Dedifferentiated amniotic fluid mesenchymal stem cell (primary cell): ENCODE results near the gene ULK1.
A peak's percentile ranks its signal among the peaks of the same experiment; 100 is the strongest.

Experiments used
- DNase-seq: peaks from one replicate; pipeline ENCODE4 v3.0.0-alpha.2; 2016; ENCODE audit errors: extremely low spot score

ULK1 gene

DNA sequence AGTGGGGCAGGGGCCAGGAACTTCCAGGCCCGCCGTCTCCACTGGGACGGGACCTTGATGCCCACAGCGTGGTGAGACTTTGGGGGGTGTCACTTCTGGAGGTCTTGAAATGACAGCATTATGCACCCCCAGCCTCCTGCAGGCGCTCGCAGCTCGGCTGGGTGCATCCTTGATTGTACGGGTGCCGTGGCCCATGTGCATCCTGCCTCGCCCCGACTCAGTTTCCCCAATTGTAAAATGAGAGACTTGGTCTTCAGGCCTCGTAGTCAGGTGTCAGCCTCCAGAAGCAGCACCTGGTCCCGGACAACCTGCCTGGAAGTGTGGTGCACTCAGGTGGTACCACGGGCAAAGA lies 25.7 kb downstream of the ULK1 start:
- DNase-seq: no peak

DNA sequence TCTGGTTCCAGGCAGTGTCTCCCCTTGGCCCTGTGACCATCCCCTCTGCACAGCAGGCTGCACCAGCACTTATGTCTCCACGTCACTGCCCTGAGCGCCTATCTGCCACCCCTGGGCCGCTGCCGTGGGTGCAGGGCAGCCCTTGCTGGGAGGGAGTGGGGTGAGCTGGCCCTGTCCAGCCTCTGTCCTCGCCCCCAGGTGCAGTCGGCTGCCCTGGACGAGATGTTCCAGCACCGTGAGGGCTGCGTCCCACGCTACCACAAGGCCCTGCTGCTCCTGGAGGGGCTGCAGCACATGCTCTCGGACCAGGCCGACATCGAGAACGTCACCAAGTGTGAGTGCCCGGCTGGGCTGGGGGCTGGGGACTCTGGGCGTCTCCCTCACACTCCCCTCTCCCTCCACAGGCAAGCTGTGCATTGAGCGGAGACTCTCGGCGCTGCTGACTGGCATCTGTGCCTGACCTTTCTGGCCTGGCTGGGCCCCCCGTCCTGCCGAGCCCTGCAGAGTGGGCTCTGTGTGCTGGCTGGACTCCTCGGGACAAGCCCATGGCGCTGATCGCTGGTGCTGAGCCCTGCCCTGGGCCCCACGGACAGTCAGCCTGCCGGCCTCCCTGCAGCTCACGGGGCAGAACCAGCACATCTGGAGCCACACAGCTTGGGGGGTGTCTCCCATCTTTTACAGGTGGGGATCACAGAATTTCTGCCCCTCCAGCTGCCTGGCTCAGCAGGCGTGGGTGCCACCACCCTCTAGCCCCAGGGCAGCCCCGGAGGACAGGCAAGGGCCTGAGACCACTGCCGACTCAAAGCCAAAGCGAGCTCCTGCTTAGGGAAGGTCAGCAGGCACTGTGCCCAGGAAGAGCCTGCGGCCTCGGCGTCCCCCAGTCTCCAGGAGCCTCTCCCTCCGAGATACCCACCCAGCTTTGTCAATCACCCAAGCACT lies 26.7 kb downstream of the ULK1 start:
- DNase-seq: no peak

DNA sequence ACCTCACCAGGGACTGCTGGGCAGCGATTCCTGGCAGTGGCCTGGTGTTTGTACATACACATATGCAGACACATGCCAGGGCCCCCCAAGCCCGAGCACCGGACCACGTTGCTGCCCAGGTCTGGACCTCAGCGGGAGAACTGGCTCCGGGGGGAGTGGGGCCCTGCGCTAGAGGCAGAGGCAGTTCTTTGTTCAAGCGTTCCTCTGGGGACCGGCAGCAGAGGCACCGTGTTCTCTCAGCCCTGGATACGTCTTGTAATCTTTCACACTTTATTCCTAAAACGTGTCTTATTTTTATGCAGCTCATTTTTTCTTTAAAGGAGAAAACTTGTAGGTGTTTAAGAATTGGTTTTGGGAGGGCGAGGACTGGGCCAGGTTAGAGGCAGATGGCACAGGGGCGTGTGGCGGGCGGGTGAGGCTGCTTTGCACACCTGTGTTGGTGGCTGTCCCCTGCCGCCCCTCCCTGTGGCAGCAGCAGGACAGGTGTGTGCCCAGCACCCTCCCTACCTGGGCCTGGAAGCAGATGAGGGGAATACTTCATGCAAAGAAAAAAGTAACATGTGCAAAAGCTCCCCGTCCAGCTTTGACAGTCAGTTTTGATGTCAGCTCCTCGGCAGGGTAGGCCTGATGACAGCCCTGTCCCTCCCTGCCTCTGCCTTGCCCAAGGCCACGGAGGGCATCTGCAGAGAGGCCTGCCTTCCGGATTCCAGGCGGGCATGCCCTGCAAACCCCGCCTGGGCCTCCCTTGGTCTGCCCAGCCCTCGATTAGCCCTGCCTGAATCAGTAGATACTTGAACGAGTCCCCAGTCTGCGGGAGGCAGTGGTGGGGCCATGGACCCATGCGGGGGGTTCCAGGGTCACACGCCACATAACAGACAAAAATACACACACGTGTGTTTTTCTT lies 27.7 kb downstream of the ULK1 start:
- DNase-seq: no peak

DNA sequence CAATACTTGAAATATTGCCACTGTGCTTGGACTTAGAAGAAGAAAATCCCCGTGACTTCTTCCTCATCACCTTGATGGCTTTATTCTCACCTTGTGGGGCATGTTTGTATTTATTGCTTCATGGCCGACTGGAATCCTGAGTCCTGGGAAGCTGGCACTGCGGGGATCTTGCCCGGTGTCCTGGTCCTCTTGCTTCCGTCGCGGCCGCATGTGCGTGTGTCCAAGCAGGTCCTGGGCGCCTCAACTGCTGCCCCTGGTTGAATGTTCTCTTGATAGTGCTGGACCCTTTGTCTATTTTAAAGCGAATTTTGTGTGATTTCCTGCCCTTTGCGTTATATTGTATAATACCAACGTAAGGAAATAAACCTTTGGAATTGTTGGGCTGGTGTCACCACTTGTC lies 28.4 kb downstream of the ULK1 start:
- DNase-seq: no peak

DNA sequence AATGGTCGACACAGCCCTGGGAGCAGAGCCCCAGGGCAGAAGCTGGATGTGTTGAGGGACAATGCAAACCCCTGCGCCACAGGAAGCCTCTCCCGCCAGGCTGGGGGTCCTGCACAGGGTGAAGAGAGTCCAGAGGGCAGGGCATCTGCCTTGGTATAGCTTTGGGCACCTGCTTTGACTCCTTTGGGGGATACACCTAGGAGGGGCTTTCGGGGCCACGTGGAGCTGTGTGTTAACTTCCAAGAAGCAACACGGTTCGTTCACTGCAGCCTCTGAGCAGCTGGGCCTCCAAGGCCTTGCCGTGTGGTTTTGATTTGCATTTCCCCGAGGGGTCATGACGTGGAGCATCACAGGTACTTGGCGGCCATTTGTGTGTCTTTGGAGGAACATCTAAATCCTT lies 28.8 kb downstream of the ULK1 start:
- DNase-seq: no peak

DNA sequence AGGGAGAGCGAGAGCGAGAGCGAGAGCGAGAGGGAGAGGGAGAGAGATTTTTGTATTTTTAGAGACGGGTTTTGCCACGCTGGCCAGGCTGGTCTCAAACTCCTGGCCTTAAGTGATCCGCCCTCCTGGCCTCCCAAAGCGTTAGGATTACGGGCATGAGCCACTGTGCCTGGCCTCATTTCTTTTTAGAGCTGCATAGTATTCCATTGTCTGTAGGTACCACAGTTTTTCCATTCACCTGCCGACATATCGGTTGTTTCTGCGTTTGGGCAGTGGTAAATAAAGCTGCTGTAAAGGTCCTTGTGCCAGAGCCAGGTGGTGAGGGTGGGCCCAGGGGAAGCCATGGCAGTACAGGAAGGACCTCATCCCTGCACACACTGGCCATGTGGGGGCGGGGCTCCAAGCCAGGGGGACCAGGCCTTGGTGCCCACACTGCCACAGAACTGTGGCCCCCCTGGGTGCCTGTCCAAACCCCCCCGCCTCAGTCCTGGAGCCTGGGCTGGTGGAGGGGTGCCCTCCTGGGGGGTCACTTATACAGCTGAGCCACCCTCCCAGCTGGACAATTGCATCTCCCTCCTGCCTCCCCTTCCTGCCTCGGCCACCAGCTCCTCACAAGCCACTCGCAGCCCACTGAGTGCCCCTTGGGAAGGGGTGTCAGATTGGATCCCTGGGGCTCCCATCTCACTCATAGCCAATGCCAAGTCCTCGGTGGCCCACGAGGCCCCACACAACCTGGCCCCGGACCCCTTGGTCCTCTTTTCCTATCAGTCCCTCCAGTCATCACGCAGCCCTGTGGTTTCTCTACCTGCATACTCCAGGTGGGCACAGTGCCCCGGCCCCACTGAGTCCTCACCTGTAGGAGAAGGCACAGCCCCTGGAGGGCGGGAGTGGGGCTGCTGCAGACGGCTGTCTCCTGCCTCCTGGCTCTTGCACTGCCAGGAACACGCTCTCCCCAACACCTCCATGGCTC lies 33.0 kb downstream of the ULK1 start:
- DNase-seq: no peak

DNA sequence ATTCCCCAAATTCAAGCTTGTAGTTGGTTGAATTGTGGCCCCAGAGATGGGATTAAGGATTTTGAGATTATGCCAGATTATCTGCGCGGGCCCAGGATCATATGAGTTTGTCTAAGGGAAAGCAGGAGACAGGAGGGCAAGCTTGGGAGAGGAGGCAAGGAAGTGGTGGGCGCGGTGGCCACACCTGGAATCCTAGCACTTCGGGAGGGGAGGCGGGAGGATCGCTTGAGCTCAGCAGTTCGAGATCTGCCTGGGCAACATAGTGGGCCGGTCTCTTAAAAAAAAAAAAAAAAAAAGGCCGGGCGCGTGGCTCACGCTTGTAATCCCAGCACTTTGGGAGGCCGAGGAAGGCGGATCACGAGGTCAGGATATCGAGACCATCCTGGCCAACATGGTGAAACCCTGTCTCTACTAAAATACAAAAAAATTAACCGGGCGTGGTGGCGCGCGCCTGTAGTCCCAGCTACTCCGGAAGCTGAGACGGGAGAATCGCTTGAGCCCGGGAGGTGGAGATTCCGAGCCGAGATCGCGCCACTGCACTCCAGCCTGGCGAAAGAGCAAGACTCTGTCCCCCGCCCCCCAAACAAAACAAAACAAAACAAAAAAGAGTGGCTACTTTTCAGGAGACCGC lies 33.8 kb downstream of the ULK1 start:
- DNase-seq: no peak

DNA sequence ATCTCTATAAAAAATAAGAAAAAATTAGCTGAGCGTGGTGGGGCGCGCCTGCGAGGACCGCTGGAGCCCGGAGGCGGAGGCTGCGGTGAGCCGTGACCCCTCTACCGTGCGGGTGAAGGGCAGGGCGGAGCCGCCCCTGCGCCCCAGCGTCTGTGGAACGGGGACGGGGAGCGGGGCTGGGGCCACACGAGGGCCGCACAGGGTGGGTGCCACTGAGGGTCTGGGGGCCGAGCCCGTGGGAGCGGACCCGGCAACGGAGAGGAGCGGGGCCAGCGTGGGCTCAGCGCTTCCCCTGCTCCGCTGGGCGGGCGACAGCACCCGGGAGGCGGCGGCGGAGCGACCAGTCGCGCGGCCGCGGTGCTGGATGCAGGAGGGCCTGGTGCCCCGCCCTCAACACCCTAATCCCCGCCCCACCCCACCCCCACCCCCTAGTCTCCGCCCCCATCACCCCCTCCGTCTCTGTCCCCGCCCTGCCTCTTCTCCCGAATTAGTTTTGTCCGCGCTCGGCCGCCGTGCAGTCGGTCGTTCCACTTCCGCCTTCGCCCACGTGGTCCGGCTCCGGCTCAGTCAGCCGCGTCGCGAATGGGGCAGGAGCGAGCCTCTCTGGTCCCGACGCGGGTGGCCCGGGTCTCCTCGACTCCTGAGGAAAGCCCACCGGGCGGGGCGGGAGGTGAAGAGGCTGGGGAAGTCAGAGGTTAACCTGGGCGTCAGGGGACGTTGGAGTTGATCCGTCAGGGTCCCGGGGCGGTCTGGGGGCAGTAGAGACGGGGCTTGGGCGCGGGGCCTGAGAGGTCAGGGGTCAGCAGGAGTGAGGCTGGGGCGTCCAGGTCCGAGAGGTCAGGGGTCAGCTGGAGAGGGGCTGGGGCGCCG lies 34.5 kb downstream of the ULK1 start, which contains the start of gene PUS1:
Gene PUS1 (plus strand): TSS at position 566 of the 870 bp plus-strand sequence. CDS start 447 bp downstream, outside the sequence.
- DNase-seq: peak; percentile 88

DNA sequence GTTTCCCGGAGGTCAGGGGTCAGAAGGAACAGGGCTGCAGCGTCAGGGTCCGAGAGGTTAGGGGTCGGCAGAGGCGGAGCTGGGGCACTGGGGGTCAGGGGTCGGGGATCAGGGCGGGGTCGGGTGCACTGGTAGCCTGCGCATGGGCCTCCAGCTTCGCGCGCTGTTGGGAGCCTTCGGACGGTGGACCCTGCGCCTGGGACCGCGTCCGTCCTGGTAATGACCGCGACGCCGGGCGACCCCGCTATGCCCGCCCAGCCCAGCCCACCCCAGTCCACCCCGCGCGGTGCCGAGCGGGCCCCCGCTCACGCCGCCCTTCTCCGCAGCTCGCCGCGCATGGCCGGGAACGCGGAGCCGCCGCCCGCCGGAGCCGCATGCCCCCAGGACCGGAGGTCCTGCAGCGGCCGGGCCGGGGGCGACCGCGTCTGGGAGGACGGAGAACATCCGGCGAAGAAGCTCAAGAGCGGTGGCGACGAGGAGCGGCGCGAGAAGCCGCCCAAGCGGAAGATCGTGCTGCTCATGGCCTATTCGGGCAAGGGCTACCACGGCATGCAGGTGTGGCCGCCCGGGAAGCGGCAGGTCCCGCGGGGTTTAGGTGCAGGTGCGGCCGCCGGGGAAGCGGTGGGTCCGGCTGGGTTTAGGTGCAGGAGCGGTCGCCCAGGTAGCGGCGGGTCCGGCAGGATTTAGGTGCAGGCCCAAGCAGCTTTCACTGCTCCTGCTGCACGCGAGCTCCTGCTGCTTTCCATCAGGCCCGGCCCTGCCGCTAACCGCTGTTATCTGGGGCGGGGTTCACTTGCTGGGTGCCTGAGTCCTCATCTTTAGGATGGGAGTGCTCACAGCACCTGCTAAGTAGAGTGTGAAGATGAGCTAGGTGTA lies 35.4 kb downstream of the ULK1 start:
- DNase-seq: no peak

DNA sequence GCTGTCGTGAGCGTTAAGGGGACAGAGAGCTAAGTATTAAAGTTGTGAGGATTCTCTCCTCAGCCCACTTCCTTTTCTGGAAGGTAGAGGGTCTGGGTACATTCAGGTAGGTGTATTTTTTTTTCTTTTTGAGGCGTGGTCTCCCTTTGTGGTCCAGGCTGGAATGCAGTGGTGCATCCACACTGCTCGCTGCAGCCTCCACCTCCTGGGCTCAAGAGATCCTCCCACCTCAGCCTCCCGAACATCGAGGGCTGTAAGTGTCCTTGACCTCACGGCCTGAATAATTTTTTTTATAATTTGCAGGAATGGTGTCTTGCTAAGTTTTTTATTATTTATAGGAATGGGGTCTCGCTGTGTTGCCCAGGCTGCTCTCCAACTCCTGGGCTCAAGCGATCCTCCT lies 36.1 kb downstream of the ULK1 start:
- no peak for DNase-seq

DNA sequence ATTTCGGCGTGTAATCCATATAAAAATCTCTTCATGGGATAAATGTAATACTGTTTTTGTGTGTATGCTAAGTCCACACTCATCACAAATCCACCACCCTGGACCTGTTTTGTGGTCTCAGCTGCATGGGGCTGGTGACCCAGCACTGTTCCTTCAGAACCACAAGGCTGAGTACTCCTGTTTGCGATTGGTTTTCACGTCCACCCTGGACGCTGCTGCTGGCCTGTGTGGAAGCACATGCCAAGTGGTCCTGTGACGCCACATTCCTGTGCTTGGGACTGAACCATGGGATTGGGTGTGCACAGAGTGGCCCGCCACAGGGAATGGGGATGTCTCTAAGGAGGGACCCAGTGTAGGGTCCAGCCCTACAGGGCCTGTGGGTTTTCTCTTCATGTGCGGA lies 39.0 kb downstream of the ULK1 start:
- DNase-seq: no peak

DNA sequence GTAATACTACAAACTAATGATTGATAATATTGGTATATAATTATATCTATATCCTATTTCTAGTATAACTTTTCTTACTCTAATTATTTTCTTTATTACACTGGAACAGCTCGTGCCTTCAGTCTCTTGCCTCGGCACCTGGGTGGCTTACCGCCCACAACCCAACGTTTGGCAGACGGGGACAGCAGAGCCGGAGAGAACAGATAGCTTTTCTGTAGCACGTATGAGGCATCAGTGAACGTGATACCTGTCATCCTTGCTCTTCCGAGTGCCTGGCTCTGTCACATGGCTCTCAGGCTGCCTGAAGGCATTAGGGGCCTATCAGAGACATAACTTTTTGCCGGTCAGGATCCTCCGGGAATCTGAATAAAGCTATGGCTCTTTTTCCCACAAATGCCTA lies 40.1 kb downstream of the ULK1 start:
- DNase-seq: no peak

DNA sequence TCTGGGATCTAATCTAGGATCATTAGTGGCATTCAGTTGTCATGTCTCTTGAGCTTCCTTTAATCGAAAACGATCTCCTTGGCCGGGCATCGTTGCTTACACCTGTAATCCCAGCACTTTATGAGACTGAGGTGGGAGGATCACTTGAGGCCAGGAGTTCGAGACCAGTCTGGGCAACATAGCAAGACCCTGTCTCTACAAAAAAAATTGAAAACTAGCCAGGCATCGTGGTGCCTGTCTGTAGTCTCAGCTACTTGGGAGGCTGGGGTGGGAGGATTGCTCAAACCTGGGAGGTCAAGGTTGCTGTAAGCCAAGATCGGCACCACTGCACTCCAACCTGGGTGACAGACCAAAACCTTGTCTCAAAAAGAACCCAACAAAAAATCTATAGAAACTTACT lies 43.7 kb downstream of the ULK1 start:
- no peak for DNase-seq

DNA sequence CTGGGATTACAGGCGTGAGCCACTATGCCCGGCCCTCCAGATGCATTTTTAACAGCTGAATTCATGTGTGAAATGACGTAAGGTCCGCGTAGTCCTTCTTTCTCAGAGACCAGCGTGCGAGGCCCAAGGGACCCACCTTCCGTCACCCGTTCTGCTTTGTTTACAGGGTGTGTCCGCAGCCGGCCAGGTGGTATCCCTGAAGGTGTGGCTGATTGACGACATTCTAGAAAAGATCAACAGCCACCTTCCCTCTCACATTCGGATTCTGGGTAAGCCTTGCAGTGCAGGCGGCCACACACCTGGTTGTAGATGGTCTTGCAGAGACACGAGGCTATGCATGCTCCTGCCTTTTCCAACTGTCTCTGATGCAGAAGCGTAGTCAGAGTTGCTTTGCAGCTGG lies 44.6 kb downstream of the ULK1 start:
- no peak for DNase-seq

DNA sequence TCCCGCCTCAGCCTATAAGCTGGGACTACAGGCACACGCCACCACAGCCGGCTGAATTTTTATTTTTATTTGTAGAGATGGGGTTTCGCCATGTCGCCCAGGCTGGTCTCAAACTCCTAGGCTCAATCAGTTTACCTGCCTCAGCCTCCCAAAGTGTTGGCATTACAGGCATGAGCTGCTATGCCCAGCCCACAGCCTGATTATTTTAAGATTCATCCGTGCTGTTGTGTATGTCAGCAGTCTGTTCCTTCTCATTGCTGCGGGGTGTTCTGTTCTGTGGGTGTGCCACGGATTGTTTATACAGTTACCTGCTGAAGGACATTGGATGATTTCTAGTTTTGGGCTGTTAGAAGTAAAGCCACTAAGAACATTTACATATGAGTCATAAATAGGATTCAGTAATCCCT lies 45.7 kb downstream of the ULK1 start:
- no peak for DNase-seq

DNA sequence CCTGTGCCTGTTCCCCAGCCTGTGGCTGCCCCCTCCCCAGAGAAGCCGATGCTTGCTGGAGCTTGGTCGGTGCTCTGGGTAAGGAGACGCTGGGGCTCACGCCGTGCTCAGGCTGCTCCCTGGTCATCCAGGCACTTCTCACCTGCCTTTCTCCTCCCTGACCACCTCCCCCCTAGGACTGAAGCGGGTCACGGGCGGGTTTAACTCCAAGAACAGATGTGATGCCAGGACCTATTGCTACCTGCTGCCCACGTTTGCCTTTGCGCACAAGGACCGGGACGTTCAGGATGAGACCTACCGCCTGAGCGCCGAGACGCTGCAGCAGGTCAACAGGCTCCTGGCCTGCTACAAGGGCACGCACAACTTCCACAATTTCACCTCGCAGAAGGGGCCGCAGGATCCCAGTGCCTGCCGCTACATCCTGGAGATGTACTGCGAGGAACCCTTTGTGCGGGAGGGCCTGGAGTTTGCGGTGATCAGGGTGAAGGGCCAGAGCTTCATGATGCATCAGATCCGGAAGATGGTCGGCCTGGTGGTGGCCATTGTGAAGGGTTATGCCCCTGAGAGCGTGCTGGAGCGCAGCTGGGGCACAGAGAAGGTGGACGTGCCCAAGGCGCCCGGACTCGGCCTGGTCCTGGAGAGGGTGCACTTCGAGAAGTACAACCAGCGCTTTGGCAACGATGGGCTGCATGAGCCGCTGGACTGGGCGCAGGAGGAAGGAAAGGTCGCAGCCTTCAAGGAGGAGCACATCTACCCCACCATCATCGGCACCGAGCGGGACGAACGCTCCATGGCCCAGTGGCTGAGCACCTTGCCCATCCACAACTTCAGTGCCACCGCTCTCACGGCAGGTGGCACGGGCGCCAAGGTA lies 46.9 kb downstream of the ULK1 start:
- DNase-seq: no peak

DNA sequence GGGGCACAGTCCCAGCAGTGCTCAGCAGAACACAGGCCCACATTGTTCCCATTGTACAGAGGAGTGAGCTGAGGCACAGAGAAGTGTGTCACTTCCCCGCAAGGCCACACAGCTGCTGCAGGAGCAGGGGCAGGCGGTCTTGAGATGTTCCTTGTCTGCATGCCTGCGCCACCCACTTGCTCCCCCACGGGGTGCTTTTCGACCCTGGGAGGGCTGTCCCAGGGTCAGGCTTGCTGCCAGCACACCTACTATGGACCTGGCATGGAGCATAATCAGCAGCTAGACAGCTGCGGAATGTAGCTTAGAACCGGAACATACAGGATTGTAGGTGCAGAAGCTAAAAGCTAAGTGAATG lies 47.5 kb downstream of the ULK1 start:
- no peak for DNase-seq

DNA sequence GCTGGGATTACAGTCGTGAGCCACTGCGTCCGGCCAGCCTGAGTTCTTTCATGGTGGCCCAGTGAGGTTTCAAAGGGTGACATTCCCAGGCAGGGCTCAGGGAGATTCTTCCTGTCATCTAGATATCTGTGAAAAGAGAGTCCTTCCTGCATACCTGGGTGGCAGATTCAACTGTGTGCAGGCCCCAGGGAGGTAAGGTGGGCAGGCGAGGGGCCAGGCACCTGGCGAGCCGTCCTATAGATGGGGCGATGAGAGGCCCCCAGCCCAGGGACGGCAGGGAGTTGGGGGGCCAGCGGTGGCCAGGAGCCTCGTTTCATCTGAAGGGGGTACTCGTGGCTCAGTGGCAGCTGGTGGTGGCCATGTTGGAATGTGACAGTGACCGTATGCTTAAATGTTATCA lies 48.2 kb downstream of the ULK1 start:
- no peak for DNase-seq
